Karpas-422 (cell line): ENCODE data around the gene SPCS3. TPM values are rescaled to one million over a fixed set of nuclear protein-coding genes. Genes with fewer than 3 reads are reported as not detected.

Experiments used
- DNase-seq: peaks from one replicate; pipeline ENCODE4 v3.0.0-alpha.2; 2015
- H2AFZ ChIP-seq: fragments of 200-600 bp; sonication (generic); 2 replicates; pipeline ENCODE4 v1.6.1; 2014; ENCODE audit warnings: antibody characterized with exemption, low read length, mixed read lengths
- H3K27ac ChIP-seq: fragments of 200-600 bp; sonication (generic); 2 replicates; pipeline ENCODE4 v1.5.1; 2014; ENCODE audit warnings: mild to moderate bottlenecking, low read length, moderate library complexity
- H3K27me3 ChIP-seq: fragments of 200-600 bp; sonication (generic); 2 replicates; pipeline ENCODE4 v1.6.1; 2014; ENCODE audit warnings: low read length, mixed read lengths
- H3K36me3 ChIP-seq: fragments of 200-600 bp; sonication (generic); 2 replicates; pipeline ENCODE4 v1.6.1; 2014; ENCODE audit warnings: low read length, mixed read lengths; ENCODE audit not compliant: insufficient read depth
- H3K4me1 ChIP-seq: fragments of 200-600 bp; sonication (generic); 2 replicates; pipeline ENCODE4 v1.6.1; 2014; ENCODE audit warnings: mild to moderate bottlenecking, low read length, mixed read lengths
- H3K4me2 ChIP-seq: fragments of 200-600 bp; sonication (generic); 2 replicates; pipeline ENCODE4 v1.6.1; 2014; ENCODE audit warnings: low read length, low read depth, mild to moderate bottlenecking; ENCODE audit not compliant: poor library complexity, severe bottlenecking
- H3K4me3 ChIP-seq: fragments of 200-600 bp; sonication (generic); 2 replicates; pipeline ENCODE4 v1.5.1; 2014; ENCODE audit warnings: mild to moderate bottlenecking, antibody characterized with exemption, low read length, mixed read lengths
- H3K79me2 ChIP-seq: fragments of 200-600 bp; sonication (generic); 2 replicates; pipeline ENCODE4 v1.6.1; 2014; ENCODE audit warnings: mild to moderate bottlenecking, low read length, mixed read lengths
- H3K9ac ChIP-seq: fragments of 200-600 bp; sonication (generic); 2 replicates; pipeline ENCODE4 v1.6.0; 2014; ENCODE audit warnings: low read length
- H3K9me2 ChIP-seq: fragments of 200-600 bp; sonication (generic), shearing (Covaris generic); replicated peaks from 2 replicates; pipeline ENCODE4 v1.6.0; 2014; ENCODE audit warnings: mild to moderate bottlenecking, low read length, moderate library complexity; ENCODE audit not compliant: insufficient read depth
- H3K9me3 ChIP-seq: fragments of 300-700, 200-600 bp; sonication (generic); 2 replicates; pipeline ENCODE4 v1.6.1; 2014; ENCODE audit warnings: low read length, mixed read lengths
- H4K20me1 ChIP-seq: fragments of 200-600 bp; sonication (generic); 2 replicates; pipeline ENCODE4 v1.6.1; 2014; ENCODE audit warnings: mild to moderate bottlenecking, antibody characterized with exemption, low read length, low read depth; ENCODE audit not compliant: insufficient read depth
- total RNA-seq: library from RNA; depleted of rRNA; stranded (reverse); fragments of >200 nt; shearing (Covaris generic); gene quantifications from 2 replicates; pipeline ENCODE4 v1.2.3, GENCODE V29; 2014; ENCODE audit warnings: low replicate concordance; rRNA removed

The SPCS3 gene
- 30.5 and 76.3 TPM in 2 replicates for total RNA-seq

GRCh38 chr4:176319704-176320339 is at the start of gene SPCS3:
TSS of gene SPCS3 (plus strand) at chr4:176319966. CDS start at chr4:176320077, 111 bp downstream.
- peaks cover 5% of the 10 kb centered on the region; the same call in 1 of the 2 replicates for H4K20me1 ChIP-seq
- H2AFZ ChIP-seq: peak within 1 kb of the TSS; percentile 20
- peaks cover 10% of the 10 kb centered on the region; the same call in 1 of the 2 replicates for H3K36me3 ChIP-seq
- DNase-seq: peak; percentile 95
- H3K4me1 ChIP-seq: peaks cover 33% of the 10 kb centered on the region
- no peaks in the 10 kb centered on the region for H3K9me3 ChIP-seq
- H3K27me3 ChIP-seq: no peaks in the 10 kb centered on the region
- peak within 1 kb of the TSS; percentile 93 for H3K9ac ChIP-seq
- peak within 1 kb of the TSS; percentile 85 for H3K4me2 ChIP-seq
- H3K4me3 ChIP-seq: peak within 1 kb of the TSS; percentile 83
- peak within 1 kb of the TSS; percentile 84 for H3K27ac ChIP-seq
- no peaks in the 10 kb centered on the region for H3K9me2 ChIP-seq
- H3K79me2 ChIP-seq: peaks cover 46% of the 10 kb centered on the region

GRCh38 chr4:176270669-176271068 is 49.1 kb upstream of the SPCS3 start:
- no peak overlapping the region for H3K4me3 ChIP-seq
- no peak overlapping the region for H2AFZ ChIP-seq
- no peaks in the 10 kb centered on the region for H3K4me1 ChIP-seq
- DNase-seq: no peak
- H3K27me3 ChIP-seq: no peaks in the 10 kb centered on the region
- H4K20me1 ChIP-seq: no peaks in the 10 kb centered on the region
- H3K9me3 ChIP-seq: no peaks in the 10 kb centered on the region
- no peak overlapping the region for H3K9ac ChIP-seq
- H3K79me2 ChIP-seq: no peaks in the 10 kb centered on the region
- H3K9me2 ChIP-seq: no peaks in the 10 kb centered on the region
- H3K36me3 ChIP-seq: no peaks in the 10 kb centered on the region
- H3K27ac ChIP-seq: no peak overlapping the region
- H3K4me2 ChIP-seq: no peak overlapping the region

GRCh38 chr4:176271749-176272148 is 48.0 kb upstream of the SPCS3 start:
- Histone ChIP-seq H3K4me2 (no peak overlapping the region), H3K36me3 (no peaks in the 10 kb centered on the region), H3K4me1 (no peaks in the 10 kb centered on the region), H3K79me2 (no peaks in the 10 kb centered on the region), H3K9me2 (no peaks in the 10 kb centered on the region), H2AFZ (no peak overlapping the region), H4K20me1 (no peaks in the 10 kb centered on the region), H3K9me3 (no peaks in the 10 kb centered on the region), H3K27ac (no peak overlapping the region), H3K4me3 (no peak overlapping the region), H3K27me3 (no peaks in the 10 kb centered on the region), H3K9ac (no peak overlapping the region)
- DNase-seq: no peak

- no peaks in the 10 kb centered on the region for H3K27me3 ChIP-seq
- H3K79me2 ChIP-seq: no peaks in the 10 kb centered on the region
- no peak for DNase-seq
- no peak overlapping the region for H3K9ac ChIP-seq
- H3K4me2 ChIP-seq: no peak overlapping the region
- no peak overlapping the region for H3K4me3 ChIP-seq
- no peaks in the 10 kb centered on the region for H3K36me3 ChIP-seq
- no peaks in the 10 kb centered on the region for H3K9me2 ChIP-seq
- H2AFZ ChIP-seq: no peak overlapping the region
- no peaks in the 10 kb centered on the region for H3K4me1 ChIP-seq
- H4K20me1 ChIP-seq: no peaks in the 10 kb centered on the region
- H3K27ac ChIP-seq: no peak overlapping the region
- H3K9me3 ChIP-seq: no peaks in the 10 kb centered on the region
Measured at GRCh38 chr4:176272799-176273198, 47.0 kb upstream of the SPCS3 start.

- Histone ChIP-seq H4K20me1 (no peaks in the 10 kb centered on the region), H3K79me2 (no peaks in the 10 kb centered on the region), H3K4me3 (no peak overlapping the region), H3K9ac (no peak overlapping the region), H3K36me3 (no peaks in the 10 kb centered on the region), H2AFZ (no peak overlapping the region), H3K4me2 (no peak overlapping the region), H3K27ac (no peak overlapping the region), H3K27me3 (no peaks in the 10 kb centered on the region), H3K9me3 (no peaks in the 10 kb centered on the region), H3K4me1 (no peaks in the 10 kb centered on the region), H3K9me2 (no peaks in the 10 kb centered on the region)
- no peak for DNase-seq
Measured at GRCh38 chr4:176273736-176274135, 46.0 kb upstream of the SPCS3 start.

GRCh38 chr4:176274441-176274840 is 45.3 kb upstream of the SPCS3 start:
- Histone ChIP-seq H3K9me2 (no peaks in the 10 kb centered on the region), H3K27ac (no peak overlapping the region), H3K27me3 (no peaks in the 10 kb centered on the region), H3K4me2 (no peak overlapping the region), H3K9me3 (no peaks in the 10 kb centered on the region), H3K9ac (no peak overlapping the region), H2AFZ (no peak overlapping the region), H3K4me1 (no peaks in the 10 kb centered on the region), H4K20me1 (no peaks in the 10 kb centered on the region), H3K4me3 (no peak overlapping the region), H3K79me2 (no peaks in the 10 kb centered on the region), H3K36me3 (no peaks in the 10 kb centered on the region)
- DNase-seq: no peak

- no peaks in the 10 kb centered on the region for H4K20me1 ChIP-seq
- no peaks in the 10 kb centered on the region for H3K36me3 ChIP-seq
- no peaks in the 10 kb centered on the region for H3K4me1 ChIP-seq
- H2AFZ ChIP-seq: no peak overlapping the region
- no peaks in the 10 kb centered on the region for H3K27me3 ChIP-seq
- H3K9me3 ChIP-seq: no peaks in the 10 kb centered on the region
- no peak for DNase-seq
- no peak overlapping the region for H3K4me3 ChIP-seq
- H3K9ac ChIP-seq: no peak overlapping the region
- H3K9me2 ChIP-seq: no peaks in the 10 kb centered on the region
- no peak overlapping the region for H3K27ac ChIP-seq
- no peak overlapping the region for H3K4me2 ChIP-seq
- H3K79me2 ChIP-seq: no peaks in the 10 kb centered on the region
Measured at GRCh38 chr4:176276710-176277109, 43.1 kb upstream of the SPCS3 start.

GRCh38 chr4:176277162-176277904 is 42.4 kb upstream of the SPCS3 start:
- H3K9ac ChIP-seq: no peak overlapping the region

More at GRCh38 chr4:176277162-176277904, 42.4 kb upstream of the SPCS3 start:
- DNase-seq: peak; percentile 73
- no peak overlapping the region for H3K4me3 ChIP-seq
- H3K4me2 ChIP-seq: no peak overlapping the region
- no peaks in the 10 kb centered on the region for H4K20me1 ChIP-seq
- H2AFZ ChIP-seq: no peak overlapping the region
- no peaks in the 10 kb centered on the region for H3K9me3 ChIP-seq
- no peaks in the 10 kb centered on the region for H3K27me3 ChIP-seq
- no peaks in the 10 kb centered on the region for H3K79me2 ChIP-seq
- H3K4me1 ChIP-seq: no peaks in the 10 kb centered on the region
- H3K9me2 ChIP-seq: no peaks in the 10 kb centered on the region
- H3K27ac ChIP-seq: no peak overlapping the region
- no peaks in the 10 kb centered on the region for H3K36me3 ChIP-seq
